ENCODE measurements around the gene PSMG3.

PSMG3 gene

DNA sequence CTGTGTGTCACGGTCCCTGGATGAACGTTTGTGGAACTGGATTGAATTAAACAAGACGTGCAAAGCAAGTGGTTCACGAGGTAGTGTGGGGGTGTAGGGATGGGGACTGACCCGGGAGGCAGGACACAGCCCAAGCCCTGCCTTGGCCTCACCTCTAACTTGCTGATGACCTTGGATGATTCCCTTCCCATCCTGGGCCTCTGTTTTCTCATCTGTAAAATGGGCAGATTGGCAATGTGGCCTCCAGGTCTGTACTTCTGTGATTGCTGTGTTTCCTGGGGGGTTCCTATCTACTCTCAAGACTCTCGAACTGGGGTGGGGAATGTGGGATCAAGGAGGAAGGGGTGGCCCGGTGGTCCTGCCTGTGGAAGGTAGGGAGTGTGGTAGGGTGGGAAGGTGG is 6.0 kb upstream of the PSMG3 start:
- TF ChIP-seq ZFP3 (CRISPR knock-in tag; IDR thresholded peaks at IDR 0.05) (no peak), TCF4 (CRISPR knock-in tag; IDR thresholded peaks at IDR 0.05; ENCODE audit: borderline replicate concordance) (no peak), ZFP30 (CRISPR knock-in tag; IDR thresholded peaks at IDR 0.05) (no peak), OSR1 (CRISPR knock-in tag; IDR thresholded peaks at IDR 0.05) (no peak), ARNTL (CRISPR knock-in tag; IDR thresholded peaks at IDR 0.05; ENCODE audit: borderline replicate concordance, low read depth) (no peak), ISL1 (CRISPR knock-in tag; IDR thresholded peaks at IDR 0.05) (no peak), ZNF8 (CRISPR knock-in tag; IDR thresholded peaks at IDR 0.05) (no peak), ZNF70 (CRISPR knock-in tag; IDR thresholded peaks at IDR 0.05) (no peak), TOX (CRISPR knock-in tag; IDR thresholded peaks at IDR 0.05; ENCODE audit: borderline replicate concordance) (no peak), GLIS3 (CRISPR knock-in tag; IDR thresholded peaks at IDR 0.05) (no peak), ZC3H10 (CRISPR knock-in tag; IDR thresholded peaks at IDR 0.05) (no peak), ZNF565 (CRISPR knock-in tag; conservative IDR thresholded peaks at IDR 0.05; ENCODE audit: low read depth) (no peak), RARB (CRISPR knock-in tag; IDR thresholded peaks at IDR 0.05) (no peak), CSDC2 (CRISPR knock-in tag; IDR thresholded peaks at IDR 0.05) (no peak), SNAI2 (CRISPR knock-in tag; IDR thresholded peaks at IDR 0.05) (no peak), BACH2 (CRISPR knock-in tag; IDR thresholded peaks at IDR 0.05; ENCODE audit: borderline replicate concordance) (no peak)
- TF ChIP-seq, protein P1, sequence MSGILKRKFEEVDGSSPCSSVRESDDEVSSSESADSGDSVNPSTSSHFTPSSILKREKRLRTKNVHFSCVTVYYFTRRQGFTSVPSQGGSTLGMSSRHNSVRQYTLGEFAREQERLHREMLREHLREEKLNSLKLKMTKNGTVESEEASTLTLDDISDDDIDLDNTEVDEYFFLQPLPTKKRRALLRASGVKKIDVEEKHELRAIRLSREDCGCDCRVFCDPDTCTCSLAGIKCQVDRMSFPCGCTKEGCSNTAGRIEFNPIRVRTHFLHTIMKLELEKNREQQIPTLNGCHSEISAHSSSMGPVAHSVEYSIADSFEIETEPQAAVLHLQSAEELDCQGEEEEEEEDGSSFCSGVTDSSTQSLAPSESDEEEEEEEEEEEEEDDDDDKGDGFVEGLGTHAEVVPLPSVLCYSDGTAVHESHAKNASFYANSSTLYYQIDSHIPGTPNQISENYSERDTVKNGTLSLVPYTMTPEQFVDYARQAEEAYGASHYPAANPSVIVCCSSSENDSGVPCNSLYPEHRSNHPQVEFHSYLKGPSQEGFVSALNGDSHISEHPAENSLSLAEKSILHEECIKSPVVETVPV (CRISPR knock-in tag; IDR thresholded peaks at IDR 0.05) = no peak
- TF ChIP-seq, protein P2, sequence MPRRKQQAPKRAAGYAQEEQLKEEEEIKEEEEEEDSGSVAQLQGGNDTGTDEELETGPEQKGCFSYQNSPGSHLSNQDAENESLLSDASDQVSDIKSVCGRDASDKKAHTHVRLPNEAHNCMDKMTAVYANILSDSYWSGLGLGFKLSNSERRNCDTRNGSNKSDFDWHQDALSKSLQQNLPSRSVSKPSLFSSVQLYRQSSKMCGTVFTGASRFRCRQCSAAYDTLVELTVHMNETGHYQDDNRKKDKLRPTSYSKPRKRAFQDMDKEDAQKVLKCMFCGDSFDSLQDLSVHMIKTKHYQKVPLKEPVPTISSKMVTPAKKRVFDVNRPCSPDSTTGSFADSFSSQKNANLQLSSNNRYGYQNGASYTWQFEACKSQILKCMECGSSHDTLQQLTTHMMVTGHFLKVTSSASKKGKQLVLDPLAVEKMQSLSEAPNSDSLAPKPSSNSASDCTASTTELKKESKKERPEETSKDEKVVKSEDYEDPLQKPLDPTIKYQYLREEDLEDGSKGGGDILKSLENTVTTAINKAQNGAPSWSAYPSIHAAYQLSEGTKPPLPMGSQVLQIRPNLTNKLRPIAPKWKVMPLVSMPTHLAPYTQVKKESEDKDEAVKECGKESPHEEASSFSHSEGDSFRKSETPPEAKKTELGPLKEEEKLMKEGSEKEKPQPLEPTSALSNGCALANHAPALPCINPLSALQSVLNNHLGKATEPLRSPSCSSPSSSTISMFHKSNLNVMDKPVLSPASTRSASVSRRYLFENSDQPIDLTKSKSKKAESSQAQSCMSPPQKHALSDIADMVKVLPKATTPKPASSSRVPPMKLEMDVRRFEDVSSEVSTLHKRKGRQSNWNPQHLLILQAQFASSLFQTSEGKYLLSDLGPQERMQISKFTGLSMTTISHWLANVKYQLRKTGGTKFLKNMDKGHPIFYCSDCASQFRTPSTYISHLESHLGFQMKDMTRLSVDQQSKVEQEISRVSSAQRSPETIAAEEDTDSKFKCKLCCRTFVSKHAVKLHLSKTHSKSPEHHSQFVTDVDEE (CRISPR knock-in tag; IDR thresholded peaks at IDR 0.05) = no peak
- TF ChIP-seq, protein P3, sequence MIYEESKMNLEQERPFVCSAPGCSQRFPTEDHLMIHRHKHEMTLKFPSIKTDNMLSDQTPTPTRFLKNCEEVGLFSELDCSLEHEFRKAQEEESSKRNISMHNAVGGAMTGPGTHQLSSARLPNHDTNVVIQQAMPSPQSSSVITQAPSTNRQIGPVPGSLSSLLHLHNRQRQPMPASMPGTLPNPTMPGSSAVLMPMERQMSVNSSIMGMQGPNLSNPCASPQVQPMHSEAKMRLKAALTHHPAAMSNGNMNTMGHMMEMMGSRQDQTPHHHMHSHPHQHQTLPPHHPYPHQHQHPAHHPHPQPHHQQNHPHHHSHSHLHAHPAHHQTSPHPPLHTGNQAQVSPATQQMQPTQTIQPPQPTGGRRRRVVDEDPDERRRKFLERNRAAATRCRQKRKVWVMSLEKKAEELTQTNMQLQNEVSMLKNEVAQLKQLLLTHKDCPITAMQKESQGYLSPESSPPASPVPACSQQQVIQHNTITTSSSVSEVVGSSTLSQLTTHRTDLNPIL (CRISPR knock-in tag; IDR thresholded peaks at IDR 0.05; ENCODE audit: low read depth) = no peak
- no peak for ATAC-seq

DNA sequence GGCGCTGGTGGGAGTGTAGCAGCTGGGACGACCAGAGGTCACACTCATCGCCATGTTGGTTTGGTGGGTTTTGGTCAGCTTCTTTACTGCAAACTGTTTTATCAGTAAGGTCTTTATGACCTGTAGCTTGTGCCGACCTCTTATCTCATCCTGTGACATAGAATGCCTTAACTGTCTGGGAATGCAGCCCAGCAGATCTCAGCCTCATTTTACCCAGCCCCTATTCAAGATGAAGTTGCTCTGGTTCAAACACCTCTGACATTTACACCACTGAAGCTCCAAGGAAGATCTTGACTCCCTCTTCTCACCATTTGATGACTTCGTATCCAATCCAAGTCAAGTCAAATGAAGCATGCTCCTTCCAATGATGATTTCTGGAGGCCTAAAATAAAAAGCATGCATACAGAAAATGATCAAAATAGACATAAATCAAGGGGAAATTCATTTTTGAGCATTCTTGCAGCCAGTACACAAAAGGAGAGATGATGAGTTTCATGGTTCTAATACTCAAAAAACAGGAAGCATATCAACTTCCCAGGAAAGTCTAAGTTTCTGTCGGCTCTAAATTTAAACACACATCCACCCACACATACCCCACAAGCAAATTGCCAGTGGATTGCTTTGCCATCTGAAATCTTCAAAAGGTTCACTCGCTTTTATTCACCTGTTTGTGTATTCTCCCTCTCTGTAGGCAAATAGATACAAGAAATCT is 2.4 kb upstream of the PSMG3 start:
- no peak for ATAC-seq
- TF ChIP-seq SNAI2 (CRISPR knock-in tag; IDR thresholded peaks at IDR 0.05) (no peak), CSDC2 (CRISPR knock-in tag; IDR thresholded peaks at IDR 0.05) (no peak), GLIS3 (CRISPR knock-in tag; IDR thresholded peaks at IDR 0.05) (no peak), OSR1 (CRISPR knock-in tag; IDR thresholded peaks at IDR 0.05) (no peak), ZNF565 (CRISPR knock-in tag; conservative IDR thresholded peaks at IDR 0.05; ENCODE audit: low read depth) (no peak), PPARA (CRISPR knock-in tag; IDR thresholded peaks at IDR 0.05; ENCODE audit: borderline replicate concordance) (no peak), ZNF8 (CRISPR knock-in tag; IDR thresholded peaks at IDR 0.05) (no peak), ESRRG (CRISPR knock-in tag; IDR thresholded peaks at IDR 0.05) (no peak), TOX (CRISPR knock-in tag; IDR thresholded peaks at IDR 0.05; ENCODE audit: borderline replicate concordance) (no peak), ISL1 (CRISPR knock-in tag; IDR thresholded peaks at IDR 0.05) (no peak)
- TF ChIP-seq, protein P3 (CRISPR knock-in tag; IDR thresholded peaks at IDR 0.05; ENCODE audit: low read depth) = no peak
- TF ChIP-seq, protein P4, sequence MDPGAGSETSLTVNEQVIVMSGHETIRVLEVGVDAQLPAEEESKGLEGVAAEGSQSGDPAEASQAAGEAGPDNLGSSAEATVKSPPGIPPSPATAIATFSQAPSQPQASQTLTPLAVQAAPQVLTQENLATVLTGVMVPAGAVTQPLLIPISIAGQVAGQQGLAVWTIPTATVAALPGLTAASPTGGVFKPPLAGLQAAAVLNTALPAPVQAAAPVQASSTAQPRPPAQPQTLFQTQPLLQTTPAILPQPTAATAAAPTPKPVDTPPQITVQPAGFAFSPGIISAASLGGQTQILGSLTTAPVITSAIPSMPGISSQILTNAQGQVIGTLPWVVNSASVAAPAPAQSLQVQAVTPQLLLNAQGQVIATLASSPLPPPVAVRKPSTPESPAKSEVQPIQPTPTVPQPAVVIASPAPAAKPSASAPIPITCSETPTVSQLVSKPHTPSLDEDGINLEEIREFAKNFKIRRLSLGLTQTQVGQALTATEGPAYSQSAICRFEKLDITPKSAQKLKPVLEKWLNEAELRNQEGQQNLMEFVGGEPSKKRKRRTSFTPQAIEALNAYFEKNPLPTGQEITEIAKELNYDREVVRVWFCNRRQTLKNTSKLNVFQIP (CRISPR knock-in tag; IDR thresholded peaks at IDR 0.05; ENCODE audit: borderline replicate concordance, low read depth) = no peak

Data from SK-N-SH treated with all-trans-retinoic acid at 6 μM for 48 hours (cell line).